GM12878 (cell line): Measurements from ENCODE around the gene RASD1. TPM values are rescaled to one million over a fixed set of nuclear protein-coding genes. Genes with fewer than 3 reads are reported as not detected.

Experiments
- ATAC-seq: fragments of 200-7000 bp; cut with Tn5 transposase; 3 replicates; pipeline ENCODE4 v1.9.1; 2020; ENCODE audit warnings: mild to moderate bottlenecking, moderate library complexity
- BruUV-seq: library from RNA; stranded (reverse); fragments of 400-500 nt; replicated peaks from 2 replicates; lab custom pipeline; 2021; lab: Mats Ljungman, UMichigan
- CTCF ChIA-PET: fragments of 300-600 bp; sonication (Branson Sonifier 250); formaldehyde crosslinking; extraction: SDS; loops from one replicate; lab custom pipeline; 2021; ENCODE audit warnings: inconsistent platforms; lab: Yijun Ruan, JAX
- POLR2A ChIA-PET: fragments of 350-600 bp; formaldehyde crosslinking; extraction: SDS; loops from one replicate; lab custom pipeline; 2021; ENCODE audit warnings: inconsistent platforms; lab: Charles Lee
- RAD21 ChIA-PET: fragments of 300-600 bp; sonication (Branson Sonifier 250); formaldehyde crosslinking; loops from one replicate; lab custom pipeline; 2023; ENCODE audit warnings: antibody characterized with exemption; ENCODE audit not compliant: unreplicated experiment; lab: Charles Lee
- SMC1A ChIA-PET: fragments of 300-600 bp; sonication (Branson Sonifier 250); formaldehyde crosslinking; loops from one replicate; lab custom pipeline; 2023; ENCODE audit not compliant: unreplicated experiment, uncharacterized antibody; lab: Charles Lee
- DNase-seq: peaks from one replicate; pipeline ENCODE4 v3.0.0-alpha.2; 2011; ENCODE audit warnings: low read depth, low spot score
- FAIRE-seq: peaks from 3 replicates; lab custom pipeline; 2011; peaks lifted over from hg19 to GRCh38; lab: Jason Lieb, UNC
- H2AFZ ChIP-seq: 2 replicates; pipeline ENCODE4 v1.6.0; 2011; ENCODE audit warnings: low read depth, low read length, control low read depth; ENCODE audit not compliant: control insufficient read depth
- H3K27ac ChIP-seq: 2 replicates; pipeline ENCODE4 v1.5.1; 2011; ENCODE audit warnings: control low read depth; ENCODE audit not compliant: control insufficient read depth, insufficient read depth
- H3K27me3 ChIP-seq, 2 experiments: replicated peaks in 1 of 2; 2 replicates each; pipeline versions ENCODE4 v1.6.0 to v1.6.1; 2011; ENCODE audit warnings: low read length in 1 of 2; ENCODE audit not compliant: control insufficient read depth in 2 of 2, insufficient read depth in 2 of 2
- H3K36me3 ChIP-seq, 2 experiments: 2 replicates each; pipeline ENCODE4 v1.5.1; 2011; ENCODE audit warnings: low read length in 1 of 2; ENCODE audit not compliant: control insufficient read depth in 2 of 2, insufficient read depth in 2 of 2
- H3K4me1 ChIP-seq: 2 replicates; pipeline ENCODE4 v1.6.1; 2011; ENCODE audit warnings: mild to moderate bottlenecking, low read length, moderate library complexity, mixed read lengths; ENCODE audit not compliant: control insufficient read depth, insufficient read depth
- H3K4me2 ChIP-seq: 2 replicates; pipeline ENCODE4 v1.6.0; 2011; ENCODE audit warnings: control low read depth; ENCODE audit not compliant: control insufficient read depth, insufficient read depth
- H3K4me3 ChIP-seq: fragments of 200-600 bp; sonication (generic); 2 replicates; pipeline ENCODE4 v1.5.1; 2016
- H3K79me2 ChIP-seq: 2 replicates; pipeline ENCODE4 v1.6.0; 2011; ENCODE audit warnings: low read length; ENCODE audit not compliant: control insufficient read depth, insufficient read depth
- H3K9ac ChIP-seq: 2 replicates; pipeline ENCODE4 v1.8.0; 2011; ENCODE audit warnings: low read length, control low read depth, mixed read lengths; ENCODE audit not compliant: control insufficient read depth, insufficient read depth
- H3K9me3 ChIP-seq: replicated peaks from 3 replicates; pipeline ENCODE4 v1.5.1; 2011; ENCODE audit warnings: mild to moderate bottlenecking, low read length; ENCODE audit not compliant: control insufficient read depth, insufficient read depth
- H4K20me1 ChIP-seq: 2 replicates; pipeline ENCODE4 v1.6.0; 2011; ENCODE audit not compliant: control insufficient read depth, insufficient read depth
- BMI1 ChIP-seq: fragments of 450-650 bp; IDR thresholded peaks from 2 replicates; pipeline ENCODE4 v1.6.1; 2016; ENCODE audit warnings: mild to moderate bottlenecking, moderate library complexity, borderline replicate concordance
- BRCA1 ChIP-seq: IDR thresholded peaks from 2 replicates; pipeline ENCODE4 v1.6.1; 2011; ENCODE audit warnings: low read depth, low read length, improper control_type of control experiment
- CHD4 ChIP-seq: fragments of 200-600 bp; sonication (generic); IDR thresholded peaks from 2 replicates; pipeline ENCODE4 v1.6.1; 2016; ENCODE audit warnings: mild to moderate bottlenecking
- EED ChIP-seq: sonication (generic); IDR thresholded peaks from 2 replicates; pipeline ENCODE4 v1.6.1; 2016; ENCODE audit warnings: antibody characterized with exemption, low read depth
- GATAD2B ChIP-seq: fragments of 450-650 bp; conservative IDR thresholded peaks from 2 replicates; pipeline ENCODE4 v1.6.1; 2017; ENCODE audit warnings: low read depth, mild to moderate bottlenecking, moderate library complexity
- MTA3 ChIP-seq: IDR thresholded peaks from 2 replicates; pipeline ENCODE4 v1.6.1; 2012; ENCODE audit warnings: low read length, inconsistent platforms, borderline replicate concordance
- NR2C2 ChIP-seq: IDR thresholded peaks from 2 replicates; pipeline ENCODE4 v1.6.1; 2011; ENCODE audit warnings: borderline replicate concordance, low read depth; ENCODE audit not compliant: control insufficient read depth, insufficient read length
- SMARCA5 ChIP-seq: fragments of 450-650 bp; IDR thresholded peaks from 2 replicates; pipeline ENCODE4 v1.6.1; 2017; ENCODE audit warnings: mild to moderate bottlenecking
- SREBF2 ChIP-seq: IDR thresholded peaks from 2 replicates; pipeline ENCODE4 v1.6.1; 2012; ENCODE audit warnings: mild to moderate bottlenecking, low read length
- ZNF24 ChIP-seq: fragments of 450-650 bp; IDR thresholded peaks from 2 replicates; pipeline ENCODE4 v1.6.1; 2017; ENCODE audit warnings: antibody characterized with exemption, mild to moderate bottlenecking
- ZNF622 ChIP-seq: fragments of 450-650 bp; IDR thresholded peaks from 2 replicates; pipeline ENCODE4 v1.6.1; 2017; ENCODE audit warnings: mild to moderate bottlenecking, inconsistent platforms
- WGBS: methylation state at CpG from one replicate; pipeline ENCODE4 v1.1.6; 2016; ENCODE audit warnings: low lambda C conversion rate; ENCODE audit not compliant: insufficient replicate concordance, insufficient coverage; ENCODE audit errors: missing lambda C conversion rate; 5-methylcytosine and 5-hydroxymethylcytosine counted together
- in situ Hi-C: fragments of 300-500 bp; cut with MboI; formaldehyde crosslinking; loops from 9 replicates; pipeline ENCODE4 v1.14.3; 2018; ENCODE audit warnings: mixed read lengths
- intact Hi-C: fragments of 100-400 bp; cut with micrococcal nuclease; formaldehyde crosslinking; loops from one replicate; pipeline ENCODE4 v1.14.2; 2022; ENCODE audit not compliant: unreplicated experiment
- polyA plus RNA-seq, 11 experiments: library from polyadenylated mRNA; depleted of rRNA in 4 of 11; unstranded in 6 of 11; stranded (reverse) in 5 of 11; fragments of >200 nt; fragmentation: Nextera tagmentation in 4 of 11; fragmentation: Illumina TruSeq in 1 of 11; extraction: Ambion mirVana in 4 of 11; extraction: Trizol in 1 of 11; gene quantifications; 1 replicate in 1 of 11; 2 replicates in 10 of 11; pipeline versions ENCODE4 v1.2.1 to v1.2.3, GENCODE V29; 2011 to 2016; ENCODE audit warnings: inconsistent platforms in 2 of 11, missing spikeins in 2 of 11, low read depth in 1 of 11
- total RNA-seq, 4 experiments: library from RNA; depleted of rRNA in 3 of 4; stranded (reverse); fragments of >200 nt in 3 of 4; fragmentation: Illumina TruSeq in 1 of 4; extraction: Trizol in 1 of 4; gene quantifications; 2 replicates each; pipeline versions ENCODE4 v1.2.1 to v1.2.3, GENCODE V29; 2013 to 2021
- TF ChIP-seq, protein P1 (sequence below): IDR thresholded peaks from 2 replicates; pipeline ENCODE4 v1.6.1; 2011; ENCODE audit warnings: borderline replicate concordance, low read depth, mild to moderate bottlenecking, moderate library complexity, mixed read lengths, low read length; ENCODE audit not compliant: insufficient read depth; ENCODE audit errors: extremely low read length
- TF ChIP-seq, protein P2 (sequence below): IDR thresholded peaks from 2 replicates; pipeline ENCODE4 v1.6.1; 2012; ENCODE audit warnings: mild to moderate bottlenecking, low read depth, low read length

The RASD1 gene
- total and polyA plus RNA-seq, 10 of the 15 experiments (the other 5 are each of a cell fraction or from before 2014, with no cell fraction given), result 0.14 to 0.33 TPM; not detected in 8

DNA sequence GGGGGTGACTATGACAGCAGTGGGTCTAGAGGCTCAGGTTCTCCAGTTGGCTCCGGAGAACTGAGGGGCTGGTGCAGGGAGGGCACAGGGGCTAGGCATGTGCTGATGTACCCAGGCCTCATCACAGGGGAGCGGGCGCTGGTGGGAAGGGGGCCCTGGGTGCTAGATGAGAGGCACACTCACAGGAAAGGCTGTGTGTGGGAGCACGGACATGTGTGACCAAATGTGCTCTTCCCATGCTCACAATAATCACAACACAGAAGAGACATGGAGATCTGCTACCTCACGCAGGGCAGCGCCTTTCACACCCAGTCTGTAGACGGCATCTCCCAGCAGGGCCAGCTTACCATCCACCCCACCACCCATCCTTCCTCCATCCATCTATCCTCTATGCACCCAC lies 17.4 kb upstream of the RASD1 start:
- SMC1A ChIA-PET, result interaction anchor here (0.9 kb wide), 1 partner anchor 18 kb away, joined by 3 read pairs; no protein-coding TSS in a partner anchor
- RAD21 ChIA-PET, result no interaction called here
- no peaks in the 10 kb centered on the region for H3K4me1 ChIP-seq
- no peaks in the 10 kb centered on the region for H3K9me3 ChIP-seq
- no peaks in the 10 kb centered on the region for H3K79me2 ChIP-seq
- H3K27ac ChIP-seq, result no peak overlapping the region
- intact Hi-C loops, result no loop called here
- in situ Hi-C loops, result no loop called here
- WGBS, result 79% methylated on average over 7 of the region's 7 CpGs
- BruUV-seq, result no TSS peak
- H3K4me2 ChIP-seq, result no peak overlapping the region
- no peak for FAIRE-seq
- H3K4me3 ChIP-seq, result no peak overlapping the region
- H4K20me1 ChIP-seq, result no peaks in the 10 kb centered on the region
- no peak for DNase-seq
- H3K9ac ChIP-seq, result no peak overlapping the region
- POLR2A ChIA-PET, result no interaction called here
- H3K36me3 ChIP-seq, result no peaks in the 10 kb centered on the region
- no peak overlapping the region for H2AFZ ChIP-seq
- CTCF ChIA-PET, result interaction anchor here (1.2 kb wide), 1 partner anchor 17 kb away, joined by 4 read pairs; no protein-coding TSS in a partner anchor
- ATAC-seq, result no peak
- TF ChIP-seq EED (no peak), BMI1 (no peak), MTA3 (no peak), CHD4 (no peak), NR2C2 (no peak), GATAD2B (no peak), BRCA1 (no peak), ZNF24 (no peak), SREBF2 (no peak), ZNF622 (no peak), SMARCA5 (no peak)
- TF ChIP-seq, protein P1, sequence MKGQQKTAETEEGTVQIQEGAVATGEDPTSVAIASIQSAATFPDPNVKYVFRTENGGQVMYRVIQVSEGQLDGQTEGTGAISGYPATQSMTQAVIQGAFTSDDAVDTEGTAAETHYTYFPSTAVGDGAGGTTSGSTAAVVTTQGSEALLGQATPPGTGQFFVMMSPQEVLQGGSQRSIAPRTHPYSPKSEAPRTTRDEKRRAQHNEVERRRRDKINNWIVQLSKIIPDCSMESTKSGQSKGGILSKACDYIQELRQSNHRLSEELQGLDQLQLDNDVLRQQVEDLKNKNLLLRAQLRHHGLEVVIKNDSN, result no peak
- TF ChIP-seq, protein P2, sequence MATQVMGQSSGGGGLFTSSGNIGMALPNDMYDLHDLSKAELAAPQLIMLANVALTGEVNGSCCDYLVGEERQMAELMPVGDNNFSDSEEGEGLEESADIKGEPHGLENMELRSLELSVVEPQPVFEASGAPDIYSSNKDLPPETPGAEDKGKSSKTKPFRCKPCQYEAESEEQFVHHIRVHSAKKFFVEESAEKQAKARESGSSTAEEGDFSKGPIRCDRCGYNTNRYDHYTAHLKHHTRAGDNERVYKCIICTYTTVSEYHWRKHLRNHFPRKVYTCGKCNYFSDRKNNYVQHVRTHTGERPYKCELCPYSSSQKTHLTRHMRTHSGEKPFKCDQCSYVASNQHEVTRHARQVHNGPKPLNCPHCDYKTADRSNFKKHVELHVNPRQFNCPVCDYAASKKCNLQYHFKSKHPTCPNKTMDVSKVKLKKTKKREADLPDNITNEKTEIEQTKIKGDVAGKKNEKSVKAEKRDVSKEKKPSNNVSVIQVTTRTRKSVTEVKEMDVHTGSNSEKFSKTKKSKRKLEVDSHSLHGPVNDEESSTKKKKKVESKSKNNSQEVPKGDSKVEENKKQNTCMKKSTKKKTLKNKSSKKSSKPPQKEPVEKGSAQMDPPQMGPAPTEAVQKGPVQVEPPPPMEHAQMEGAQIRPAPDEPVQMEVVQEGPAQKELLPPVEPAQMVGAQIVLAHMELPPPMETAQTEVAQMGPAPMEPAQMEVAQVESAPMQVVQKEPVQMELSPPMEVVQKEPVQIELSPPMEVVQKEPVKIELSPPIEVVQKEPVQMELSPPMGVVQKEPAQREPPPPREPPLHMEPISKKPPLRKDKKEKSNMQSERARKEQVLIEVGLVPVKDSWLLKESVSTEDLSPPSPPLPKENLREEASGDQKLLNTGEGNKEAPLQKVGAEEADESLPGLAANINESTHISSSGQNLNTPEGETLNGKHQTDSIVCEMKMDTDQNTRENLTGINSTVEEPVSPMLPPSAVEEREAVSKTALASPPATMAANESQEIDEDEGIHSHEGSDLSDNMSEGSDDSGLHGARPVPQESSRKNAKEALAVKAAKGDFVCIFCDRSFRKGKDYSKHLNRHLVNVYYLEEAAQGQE, result no peak
- H3K27me3 ChIP-seq, result no peaks in the 10 kb centered on the region
